AG10803 (cell line): ENCODE data around the gene DEF6.

Source experiments
- DNase-seq: peaks from one replicate; pipeline ENCODE4 v3.0.0; 2010; ENCODE audit warnings: low read depth
- H3K4me3 ChIP-seq: 2 replicates; pipeline ENCODE4 v1.5.1; 2011; ENCODE audit warnings: mild to moderate bottlenecking, low read length, control low read depth
- TF ChIP-seq, protein P1 (sequence below): conservative IDR thresholded peaks from 2 replicates; pipeline ENCODE4 v1.5.1; 2011; ENCODE audit warnings: mild to moderate bottlenecking, low read length, control low read depth, inconsistent platforms

DEF6 gene

GRCh38 chr6:35297601-35298481, at the start of gene DEF6:
Gene DEF6 (plus strand): TSS chr6:35297818. CDS start chr6:35297857, 39 bp downstream.
- peak; percentile 68 for DNase-seq
- H3K4me3 ChIP-seq, result peak within 1 kb of the TSS; percentile 46
- TF ChIP-seq, protein P1, sequence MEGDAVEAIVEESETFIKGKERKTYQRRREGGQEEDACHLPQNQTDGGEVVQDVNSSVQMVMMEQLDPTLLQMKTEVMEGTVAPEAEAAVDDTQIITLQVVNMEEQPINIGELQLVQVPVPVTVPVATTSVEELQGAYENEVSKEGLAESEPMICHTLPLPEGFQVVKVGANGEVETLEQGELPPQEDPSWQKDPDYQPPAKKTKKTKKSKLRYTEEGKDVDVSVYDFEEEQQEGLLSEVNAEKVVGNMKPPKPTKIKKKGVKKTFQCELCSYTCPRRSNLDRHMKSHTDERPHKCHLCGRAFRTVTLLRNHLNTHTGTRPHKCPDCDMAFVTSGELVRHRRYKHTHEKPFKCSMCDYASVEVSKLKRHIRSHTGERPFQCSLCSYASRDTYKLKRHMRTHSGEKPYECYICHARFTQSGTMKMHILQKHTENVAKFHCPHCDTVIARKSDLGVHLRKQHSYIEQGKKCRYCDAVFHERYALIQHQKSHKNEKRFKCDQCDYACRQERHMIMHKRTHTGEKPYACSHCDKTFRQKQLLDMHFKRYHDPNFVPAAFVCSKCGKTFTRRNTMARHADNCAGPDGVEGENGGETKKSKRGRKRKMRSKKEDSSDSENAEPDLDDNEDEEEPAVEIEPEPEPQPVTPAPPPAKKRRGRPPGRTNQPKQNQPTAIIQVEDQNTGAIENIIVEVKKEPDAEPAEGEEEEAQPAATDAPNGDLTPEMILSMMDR, result peak; percentile 58

GRCh38 chr6:35248300-35248699, 49.3 kb upstream of the DEF6 start:
- TF ChIP-seq, protein P1, result no peak
- H3K4me3 ChIP-seq, result no peak overlapping the region

GRCh38 chr6:35248965-35249364, 48.7 kb upstream of the DEF6 start:
- no peak for DNase-seq
- H3K4me3 ChIP-seq, result no peak overlapping the region
- TF ChIP-seq, protein P1, result no peak

More at GRCh38 chr6:35248300-35248699, 49.3 kb upstream of the DEF6 start:
- no peak for DNase-seq

DNA sequence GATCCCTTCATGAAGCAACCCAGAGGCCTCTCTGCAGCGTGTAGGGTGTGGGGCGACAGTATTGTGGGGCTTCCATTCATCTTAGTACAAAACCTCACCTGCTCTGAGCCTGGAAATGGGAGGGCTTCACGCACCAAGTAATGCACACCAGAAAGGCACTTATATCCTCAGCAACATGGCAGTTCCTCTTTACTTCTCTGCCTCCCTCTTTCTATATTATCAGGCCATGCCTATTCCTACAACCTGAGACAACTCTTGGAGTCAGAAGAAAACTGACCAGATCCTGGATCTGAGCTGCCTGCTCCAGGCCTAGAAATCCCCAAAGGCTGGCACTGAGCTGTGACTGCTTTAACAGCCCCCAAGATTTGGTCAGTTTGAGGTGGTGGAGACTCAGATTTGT, 45.7 kb upstream of the DEF6 start:
- no peak overlapping the region for H3K4me3 ChIP-seq
- TF ChIP-seq, protein P1, result no peak
- DNase-seq, result no peak

- H3K4me3 ChIP-seq, result no peak overlapping the region
- TF ChIP-seq, protein P1, result no peak
- DNase-seq, result no peak
Measured at GRCh38 chr6:35253249-35253648, 44.4 kb upstream of the DEF6 start.

DNA sequence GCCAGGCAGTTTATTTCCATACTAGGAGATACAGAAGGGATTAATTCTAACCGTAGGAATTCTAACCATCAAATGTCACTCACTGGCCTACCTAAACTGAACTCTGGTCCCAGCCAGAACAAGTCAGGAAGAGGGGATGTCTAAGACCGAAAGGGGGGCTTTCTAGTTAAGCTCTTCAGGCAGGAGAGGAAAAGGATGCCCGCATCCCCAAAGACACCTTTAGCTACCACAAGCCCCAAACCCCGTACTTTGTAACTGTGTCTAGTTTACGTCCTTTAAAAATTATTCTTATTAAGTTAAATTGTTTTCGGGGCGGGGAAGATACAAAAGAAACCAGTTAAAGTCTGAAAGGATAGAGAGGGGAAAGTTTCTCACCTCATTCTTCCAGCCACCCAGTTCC, 39.3 kb upstream of the DEF6 start:
- TF ChIP-seq, protein P1, result no peak
- no peak for DNase-seq
- H3K4me3 ChIP-seq, result peak overlapping the region; percentile 98

DNA sequence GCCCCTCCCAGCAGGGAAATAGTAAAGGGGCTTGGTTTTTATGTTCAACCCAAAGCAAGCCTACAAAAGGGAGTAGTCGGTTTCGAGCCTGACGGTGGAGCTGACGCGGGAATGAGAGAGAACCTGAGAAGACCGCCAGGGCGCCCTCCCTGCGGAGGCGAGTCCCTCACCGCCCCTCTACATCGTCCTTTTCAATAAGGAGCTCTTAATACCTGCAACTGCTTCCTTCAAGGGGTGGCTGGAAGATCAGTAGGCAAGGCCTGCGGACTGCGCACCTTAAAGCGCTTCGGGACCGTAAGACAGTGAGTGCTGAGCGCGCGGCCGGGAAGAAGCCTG, 38.8 kb upstream of the DEF6 start:
- DNase-seq, result no peak
- peak overlapping the region; percentile 98 for H3K4me3 ChIP-seq

More for the DNA sequence above, 38.8 kb upstream of the DEF6 start:
- TF ChIP-seq, protein P1, result peak; percentile 29
